HG03066 (cell line): ENCODE data around the gene TCFL5.

Source experiments
- ATAC-seq: cut with Tn5 transposase; IDR thresholded peaks from one replicate; pipeline ENCODE4 v1.9.1; 2021; ENCODE audit warnings: low read depth; ENCODE audit not compliant: unreplicated experiment

The TCFL5 gene

GRCh38 chr20:62861726-62862336, at the start of gene TCFL5:
TSS of gene TCFL5 (minus strand) at chr20:62861822. CDS start at chr20:62861670, 152 bp downstream.
- ATAC-seq = peak; percentile 57

- ATAC-seq = no peak
Measured at GRCh38 chr20:62910777-62911497, 49.3 kb upstream of the TCFL5 start.

GRCh38 chr20:62910217-62910766, 48.7 kb upstream of the TCFL5 start:
- ATAC-seq = no peak

- no peak for ATAC-seq
Measured at GRCh38 chr20:62908971-62909791, 47.6 kb upstream of the TCFL5 start.

GRCh38 chr20:62907384-62908317, 46.0 kb upstream of the TCFL5 start:
- ATAC-seq = no peak

GRCh38 chr20:62906647-62907375, 45.2 kb upstream of the TCFL5 start:
- ATAC-seq = no peak

- no peak for ATAC-seq
Measured at GRCh38 chr20:62906209-62906608, 44.6 kb upstream of the TCFL5 start.

- no peak for ATAC-seq
Measured at GRCh38 chr20:62905536-62906117, 44.0 kb upstream of the TCFL5 start.

- ATAC-seq = no peak
Measured at GRCh38 chr20:62902926-62903615, 41.4 kb upstream of the TCFL5 start.

- ATAC-seq = no peak
Measured at GRCh38 chr20:62901891-62902290, 40.3 kb upstream of the TCFL5 start.

- ATAC-seq = peak; percentile 9
Measured at GRCh38 chr20:62900692-62901584, 39.3 kb upstream of the TCFL5 start.

GRCh38 chr20:62900052-62900691, 38.5 kb upstream of the TCFL5 start:
- peak; percentile 75 for ATAC-seq

- no peak for ATAC-seq
Measured at GRCh38 chr20:62899633-62900051, 38.0 kb upstream of the TCFL5 start.

- no peak for ATAC-seq
Measured at GRCh38 chr20:62898970-62899632, 37.5 kb upstream of the TCFL5 start.

GRCh38 chr20:62898093-62898964, 36.7 kb upstream of the TCFL5 start:
- no peak for ATAC-seq
